NOMO-1 (cell line): ENCODE data around the gene PDLIM7.

Experiments used
- DNase-seq, 2 experiments: peaks; one replicate each; lab custom pipeline; 2025; ENCODE audit not compliant: unreplicated experiment in 2 of 2; lab: John Stamatoyannopoulos, UW

PDLIM7 gene

DNA sequence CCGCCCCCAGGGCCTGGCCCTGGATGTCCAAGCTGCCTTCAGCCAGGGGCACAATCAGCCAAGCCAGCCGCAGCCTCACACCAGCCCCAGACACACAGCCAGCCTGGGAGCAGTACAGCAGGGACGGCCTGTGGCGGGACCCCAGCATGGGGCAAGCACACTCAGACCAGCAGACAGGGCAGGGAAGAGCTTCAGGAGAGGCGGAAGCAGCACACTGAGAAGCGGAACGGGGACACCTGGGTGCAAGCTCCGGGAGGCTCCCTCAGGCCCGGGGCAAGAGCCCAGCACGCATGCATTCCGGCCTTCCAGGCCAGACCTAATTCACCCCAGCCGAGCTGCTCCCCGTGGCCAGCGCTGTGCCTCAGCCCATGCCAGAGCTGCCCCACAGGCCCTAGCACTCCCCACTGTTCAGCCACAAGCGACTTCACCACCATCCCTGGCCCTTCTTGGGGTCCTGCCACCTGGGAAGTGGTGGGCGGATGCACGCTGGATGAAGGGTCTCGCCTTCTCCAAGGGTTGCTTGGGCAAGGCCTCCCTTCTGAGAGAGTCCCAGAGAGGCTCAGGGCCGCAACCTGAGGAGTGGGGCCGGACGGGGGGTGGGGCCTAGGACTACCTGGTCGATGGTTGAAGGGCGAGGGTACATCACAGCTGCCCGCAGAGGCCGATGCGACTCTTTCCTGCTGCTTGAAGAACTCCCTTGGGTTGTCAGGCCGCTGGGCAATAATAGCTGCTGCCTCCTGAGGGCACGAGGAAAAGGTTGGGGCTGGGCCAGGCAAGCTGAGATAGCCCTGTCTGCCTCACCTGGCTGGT lies 37.4 kb downstream of the PDLIM7 start:
- no peak for DNase-seq

DNA sequence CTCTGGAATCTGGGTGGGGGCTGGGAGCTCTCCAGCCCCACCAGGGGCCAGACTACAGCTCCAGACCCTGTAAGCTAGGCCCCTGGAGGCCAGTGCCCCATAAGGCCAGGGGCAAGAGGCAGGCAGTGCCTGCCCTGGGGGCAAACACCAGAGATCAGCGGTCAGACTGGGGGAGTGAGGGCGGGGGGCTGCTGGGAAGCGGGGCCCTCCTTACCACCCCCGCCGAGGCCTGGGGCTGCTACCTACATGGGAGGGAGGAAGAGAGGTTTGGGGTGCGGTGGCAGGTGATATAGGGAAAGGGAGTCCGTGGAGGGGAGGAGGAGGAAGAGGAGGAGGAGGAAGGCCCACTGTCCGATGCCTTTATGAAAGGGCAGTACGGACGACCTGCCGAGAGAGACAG lies 38.0 kb downstream of the PDLIM7 start:
- DNase-seq = no peak

DNA sequence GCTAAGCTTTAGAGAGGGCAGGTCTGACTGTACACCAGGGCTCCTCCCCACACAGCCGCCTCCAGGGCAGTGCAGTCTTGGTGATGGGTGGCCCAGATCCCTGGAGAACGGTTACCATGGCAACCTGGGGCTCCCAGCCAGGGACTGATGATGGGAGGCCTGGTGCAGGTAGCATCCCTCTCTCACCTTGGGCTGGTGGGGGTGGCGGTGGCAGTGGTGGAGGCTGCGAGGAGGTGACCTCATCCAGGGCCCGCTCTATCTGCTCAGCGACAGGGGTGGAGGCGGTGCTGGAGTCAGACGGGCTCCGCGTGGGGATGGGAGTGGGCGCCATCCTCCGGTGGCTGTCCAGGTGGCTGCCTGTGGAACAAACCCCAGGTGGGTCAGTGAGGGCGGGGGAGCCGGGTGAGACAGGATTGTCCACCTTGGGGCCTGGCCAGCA lies 38.5 kb downstream of the PDLIM7 start:
- no peak for DNase-seq

DNA sequence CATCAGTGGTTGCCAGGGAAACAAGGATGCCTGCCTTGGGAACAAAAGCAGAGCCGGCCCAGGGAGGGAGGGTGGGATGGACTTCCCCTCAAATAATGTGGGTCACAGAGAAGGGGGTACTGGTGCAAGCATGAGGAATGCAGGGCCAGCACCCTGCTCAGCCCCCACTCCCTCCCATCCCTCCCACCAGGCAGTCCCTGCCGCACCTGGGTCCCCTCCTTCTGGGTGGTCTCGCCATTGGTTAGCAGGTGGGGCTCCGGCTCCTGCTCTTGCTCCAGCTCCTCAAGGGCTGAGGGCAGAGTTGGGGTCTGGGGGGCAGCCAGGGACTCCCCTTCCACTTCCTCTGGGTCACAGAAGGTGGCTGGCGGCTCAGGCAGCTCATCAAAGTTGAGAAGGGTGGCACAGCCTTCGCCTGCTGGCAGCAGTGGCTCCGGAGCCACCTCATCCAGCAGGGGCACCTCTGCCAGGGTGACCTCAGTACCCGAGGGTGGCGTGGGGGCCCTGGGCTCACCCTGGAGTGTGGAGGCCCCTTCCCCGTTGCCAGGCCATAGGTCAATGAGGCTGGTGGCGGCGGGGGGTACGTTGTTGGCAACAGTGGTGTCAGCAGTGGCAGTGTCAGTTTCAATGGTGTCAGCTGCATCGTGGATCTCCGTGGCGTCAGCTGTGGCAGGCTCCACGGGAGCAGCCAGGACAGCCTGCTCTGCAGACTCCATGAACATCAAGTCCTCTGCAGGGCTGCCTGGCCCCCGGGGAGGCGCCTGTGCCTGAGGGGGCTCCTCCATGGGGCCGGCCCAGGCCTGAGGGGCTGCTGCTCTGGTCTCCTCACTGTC lies 39.3 kb downstream of the PDLIM7 start:
- DNase-seq = no peak

DNA sequence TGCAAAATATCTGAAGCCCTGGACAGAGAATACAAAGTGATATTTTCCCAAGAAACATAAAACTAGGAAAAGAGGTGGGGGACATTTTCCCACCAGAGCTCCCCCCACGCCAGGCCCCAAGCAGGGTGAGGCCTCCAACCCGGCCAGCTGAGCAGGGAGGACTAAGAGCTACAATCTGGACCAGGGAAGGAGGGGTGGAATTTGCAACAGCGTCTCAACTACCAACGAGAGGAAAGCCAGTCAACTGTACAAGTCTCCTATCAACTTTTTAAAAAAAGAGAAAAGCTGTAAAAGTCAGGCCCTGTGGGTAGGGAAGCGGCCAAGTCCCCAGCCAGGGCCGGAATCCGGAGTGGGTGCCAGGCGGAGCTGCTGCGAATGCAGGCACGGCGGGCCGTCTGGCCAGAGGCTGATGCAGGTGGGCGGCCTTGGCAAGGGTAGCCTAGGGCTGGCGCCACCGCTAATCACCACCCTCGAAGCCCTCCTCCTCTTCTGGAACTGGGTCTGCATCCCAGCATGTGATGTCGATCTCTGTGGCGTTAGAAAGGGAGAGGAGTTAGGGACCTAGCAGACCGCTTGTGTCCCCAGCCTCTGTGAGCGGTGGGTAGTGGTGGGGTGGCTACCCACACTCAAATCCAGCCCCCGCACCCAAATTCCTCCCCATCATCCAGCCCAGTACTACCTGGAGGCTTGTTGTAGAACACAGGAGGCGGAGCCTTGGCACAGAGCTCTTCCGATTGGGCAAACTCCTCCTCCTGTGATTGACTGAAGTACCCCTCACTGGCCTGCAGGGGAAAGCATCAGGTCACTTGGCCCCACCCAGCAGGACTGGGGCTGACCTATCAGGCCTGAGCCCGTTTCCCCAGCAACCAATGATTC lies 40.2 kb downstream of the PDLIM7 start:
- DNase-seq = peak; percentile 80 to 88

DNA sequence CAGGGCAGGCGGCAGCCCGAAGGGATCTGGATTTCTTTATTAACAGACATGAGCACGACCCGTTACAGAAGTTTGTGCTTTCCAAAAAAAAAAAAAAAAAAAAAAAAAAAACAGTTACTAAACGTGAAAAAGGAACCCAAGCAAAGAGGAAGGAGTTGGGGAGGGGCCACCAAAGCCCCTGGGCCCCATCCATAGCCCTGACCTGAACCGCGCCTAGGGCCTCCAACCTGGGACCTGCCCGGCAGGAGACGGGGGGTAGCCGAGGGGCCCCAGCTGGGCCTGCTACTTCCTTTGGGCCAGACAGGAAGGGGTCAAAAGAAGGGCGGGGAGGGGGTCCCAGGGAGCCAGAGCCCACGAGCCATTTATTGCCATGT lies 40.8 kb downstream of the PDLIM7 start:
- DNase-seq = no peak

DNA sequence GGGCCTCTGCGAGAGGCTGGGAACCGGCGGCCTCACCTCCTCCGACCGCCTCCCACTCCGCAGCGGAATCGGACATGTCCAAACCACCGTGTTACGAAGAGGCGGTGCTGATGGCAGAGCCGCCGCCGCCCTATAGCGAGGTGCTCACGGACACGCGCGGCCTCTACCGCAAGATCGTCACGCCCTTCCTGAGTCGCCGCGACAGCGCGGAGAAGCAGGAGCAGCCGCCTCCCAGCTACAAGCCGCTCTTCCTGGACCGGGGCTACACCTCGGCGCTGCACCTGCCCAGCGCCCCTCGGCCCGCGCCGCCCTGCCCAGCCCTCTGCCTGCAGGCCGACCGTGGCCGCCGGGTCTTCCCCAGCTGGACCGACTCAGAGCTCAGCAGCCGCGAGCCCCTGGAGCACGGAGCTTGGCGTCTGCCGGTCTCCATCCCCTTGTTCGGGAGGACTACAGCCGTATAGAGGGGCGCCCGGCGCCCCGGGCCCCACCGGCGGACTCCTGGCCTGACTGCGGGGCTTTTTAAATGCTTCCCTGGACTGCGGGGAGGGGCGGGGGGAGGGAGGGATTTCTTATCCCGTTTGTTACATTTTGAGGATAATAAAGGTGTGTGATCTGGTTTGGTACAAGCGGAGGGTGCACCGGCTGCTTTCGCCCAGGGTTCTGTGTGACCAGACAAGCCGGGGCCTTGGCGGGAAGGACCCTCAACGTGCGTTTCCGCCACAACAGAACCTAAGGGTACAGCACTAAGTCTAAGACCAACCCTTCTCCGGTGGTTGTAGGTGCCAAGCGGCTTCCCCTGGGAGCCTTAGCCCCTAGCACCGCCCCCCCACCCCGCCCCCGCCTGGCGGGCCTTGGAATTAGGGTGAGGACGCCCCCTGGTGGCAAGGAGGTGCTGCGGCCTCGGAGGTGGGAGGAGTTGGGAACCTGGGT lies 41.5 kb downstream of the PDLIM7 start:
- peak; percentile 67 to 90 for DNase-seq

DNA sequence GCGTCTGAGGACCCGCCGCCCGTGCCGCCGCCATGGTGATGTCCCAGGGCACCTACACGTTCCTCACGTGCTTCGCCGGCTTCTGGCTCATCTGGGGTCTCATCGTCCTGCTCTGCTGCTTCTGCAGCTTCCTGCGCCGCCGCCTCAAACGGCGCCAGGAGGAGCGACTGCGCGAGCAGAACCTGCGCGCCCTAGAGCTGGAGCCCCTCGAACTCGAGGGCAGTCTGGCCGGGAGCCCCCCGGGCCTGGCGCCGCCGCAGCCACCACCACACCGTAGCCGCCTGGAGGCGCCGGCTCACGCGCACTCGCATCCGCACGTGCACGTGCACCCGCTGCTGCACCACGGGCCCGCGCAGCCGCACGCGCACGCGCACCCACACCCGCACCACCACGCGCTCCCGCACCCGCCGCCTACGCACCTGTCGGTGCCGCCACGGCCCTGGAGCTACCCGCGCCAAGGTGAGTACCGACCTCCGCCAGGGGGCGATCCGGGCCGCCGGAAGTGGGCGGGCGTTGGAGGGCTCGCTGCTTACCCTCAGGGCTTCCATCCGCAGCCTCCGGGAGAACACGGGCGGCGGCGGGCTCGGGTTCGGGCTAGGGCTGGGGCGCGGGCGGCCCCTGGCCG lies 42.3 kb downstream of the PDLIM7 start:
- peak; percentile 63 to 71 for DNase-seq

DNA sequence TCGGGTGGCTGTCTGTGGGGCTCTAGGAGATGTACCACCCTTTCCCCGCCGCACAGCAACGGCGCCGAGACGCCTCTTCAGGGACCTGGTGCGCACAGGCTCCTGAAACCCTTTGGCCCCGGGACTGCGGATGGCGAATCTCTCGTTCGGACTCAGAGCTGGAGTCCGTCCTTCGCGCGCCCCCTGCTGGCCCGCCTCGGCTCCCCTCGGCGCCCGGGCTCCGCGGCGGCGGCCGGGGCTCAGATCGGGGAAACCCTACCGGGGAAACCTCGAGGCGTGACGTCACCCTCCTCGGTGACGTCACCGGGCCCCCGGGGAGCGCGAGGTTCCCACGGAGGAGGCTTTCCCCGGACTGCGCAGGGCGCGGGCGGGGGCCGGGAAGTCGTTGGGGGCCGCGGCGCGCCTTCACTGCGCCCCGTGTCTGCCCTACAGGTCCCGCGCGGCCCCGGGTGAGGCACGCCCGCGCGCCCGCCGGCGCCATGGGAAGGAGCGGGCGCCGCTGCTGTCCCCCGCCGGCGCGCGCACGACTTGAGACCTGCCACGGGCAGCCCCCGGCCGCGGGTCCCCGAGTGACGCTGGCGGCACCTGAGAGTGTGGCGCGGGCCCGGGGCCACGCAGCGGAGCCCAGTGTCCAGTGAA lies 42.9 kb downstream of the PDLIM7 start:
- peak; percentile 82 to 84 for DNase-seq

DNA sequence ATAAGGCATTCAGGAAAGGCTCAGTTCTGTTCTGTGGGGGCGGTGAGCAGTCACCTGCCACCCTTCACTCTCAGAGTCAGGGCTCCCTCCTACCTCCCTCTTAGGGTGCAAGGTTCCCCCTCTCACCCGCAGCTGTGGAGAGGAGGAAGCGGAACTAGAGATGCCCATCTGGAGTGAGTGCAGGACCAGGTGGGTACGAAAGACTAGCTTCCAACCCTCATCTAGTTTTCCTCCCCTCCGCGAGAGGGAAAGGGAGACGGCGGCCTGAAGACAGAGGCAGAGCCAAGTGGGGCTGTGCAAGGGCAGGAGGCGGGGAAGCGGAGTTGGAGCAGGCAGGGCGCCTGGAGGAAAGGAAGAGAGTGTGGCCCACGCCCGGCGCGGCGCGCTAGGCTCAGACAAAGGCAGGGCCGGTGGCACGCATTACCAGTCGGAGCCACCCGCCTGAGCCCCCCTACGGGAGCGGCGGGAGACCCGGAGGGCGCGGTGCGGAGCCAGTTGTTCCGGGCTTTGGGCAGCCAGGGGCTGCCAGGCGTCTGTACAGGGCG lies 43.5 kb downstream of the PDLIM7 start:
- no peak for DNase-seq

DNA sequence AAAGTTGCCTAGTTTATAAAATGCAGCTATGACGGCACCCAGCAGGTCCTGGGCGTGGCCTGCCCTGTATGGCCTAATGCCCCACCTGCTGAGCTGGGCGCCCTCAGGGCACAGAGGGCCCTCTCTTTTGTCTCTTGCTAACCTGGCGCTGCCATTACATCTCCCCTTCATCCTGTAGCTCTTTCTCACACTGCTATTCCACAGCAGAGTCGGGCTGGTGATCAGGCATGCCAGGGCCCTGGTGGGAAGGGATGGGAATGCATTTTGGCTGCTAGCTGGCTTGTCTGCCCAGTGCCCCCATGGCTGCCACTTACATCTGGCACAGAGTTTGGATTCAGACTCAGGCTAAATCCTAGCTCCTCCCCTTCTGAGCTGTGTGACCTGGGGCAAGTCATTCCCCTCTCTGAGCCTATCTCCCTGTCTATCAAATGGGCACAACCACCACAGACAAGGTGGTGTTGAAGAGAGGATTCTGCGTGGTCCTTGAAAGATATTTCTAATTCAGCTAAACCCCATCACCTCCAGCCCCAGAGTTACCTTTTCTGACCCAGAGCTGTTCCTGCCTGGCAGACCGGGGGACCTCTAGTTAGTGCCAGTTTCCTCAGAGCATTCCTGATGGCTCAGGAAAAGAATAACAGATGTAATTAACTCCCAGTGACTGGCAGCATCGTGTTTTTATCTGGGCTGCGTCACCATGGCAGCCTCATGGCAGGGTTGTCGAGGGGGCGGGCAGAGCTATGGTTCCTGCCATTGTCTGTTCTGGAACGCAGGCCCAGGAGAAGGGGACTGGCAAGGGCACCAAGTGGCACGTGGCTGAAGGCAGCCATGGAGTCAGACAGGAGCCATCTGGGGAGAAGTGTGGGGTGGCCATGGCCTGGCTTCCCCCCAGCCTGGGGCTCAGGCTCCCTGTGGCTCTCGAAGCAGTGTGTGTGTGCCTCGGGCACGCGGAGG lies 44.4 kb downstream of the PDLIM7 start:
- DNase-seq = no peak

DNA sequence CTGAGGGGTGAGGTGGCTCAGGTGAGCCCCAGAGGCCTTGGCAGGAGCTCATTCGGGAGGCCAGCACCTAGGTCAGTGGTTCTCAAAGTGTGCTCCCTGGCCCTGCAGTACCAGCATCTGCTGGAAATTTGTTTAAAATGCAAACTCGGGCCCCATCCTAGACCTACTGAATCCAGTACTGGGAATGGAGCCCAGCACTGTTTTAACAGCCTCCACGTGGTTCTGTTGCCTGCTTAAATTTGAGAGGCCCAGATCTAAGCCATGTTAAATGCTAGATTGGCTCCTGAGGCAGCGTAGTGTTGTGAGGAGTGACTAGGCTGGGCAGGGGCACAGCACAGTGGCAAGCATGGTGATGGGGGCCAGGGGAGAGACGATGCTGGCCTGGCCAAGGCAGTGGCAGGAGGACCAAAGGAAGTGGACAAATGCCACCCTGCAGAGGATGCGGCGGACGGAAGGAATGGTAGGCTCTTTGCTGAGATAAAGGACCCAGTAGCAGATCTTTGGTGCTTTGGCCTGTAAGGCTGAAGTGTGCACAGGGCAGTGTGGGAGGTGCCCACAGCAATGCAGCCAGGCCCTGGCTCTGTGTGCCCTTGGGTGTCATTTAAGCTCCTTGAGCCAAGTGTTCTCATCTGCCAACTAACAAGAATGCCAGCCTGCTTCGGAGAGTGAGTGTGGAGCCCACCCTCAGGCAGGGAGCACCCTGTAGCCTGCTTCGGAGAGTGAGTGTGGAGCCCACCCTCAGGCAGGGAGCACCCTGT lies 46.6 kb downstream of the PDLIM7 start:
- no peak for DNase-seq

DNA sequence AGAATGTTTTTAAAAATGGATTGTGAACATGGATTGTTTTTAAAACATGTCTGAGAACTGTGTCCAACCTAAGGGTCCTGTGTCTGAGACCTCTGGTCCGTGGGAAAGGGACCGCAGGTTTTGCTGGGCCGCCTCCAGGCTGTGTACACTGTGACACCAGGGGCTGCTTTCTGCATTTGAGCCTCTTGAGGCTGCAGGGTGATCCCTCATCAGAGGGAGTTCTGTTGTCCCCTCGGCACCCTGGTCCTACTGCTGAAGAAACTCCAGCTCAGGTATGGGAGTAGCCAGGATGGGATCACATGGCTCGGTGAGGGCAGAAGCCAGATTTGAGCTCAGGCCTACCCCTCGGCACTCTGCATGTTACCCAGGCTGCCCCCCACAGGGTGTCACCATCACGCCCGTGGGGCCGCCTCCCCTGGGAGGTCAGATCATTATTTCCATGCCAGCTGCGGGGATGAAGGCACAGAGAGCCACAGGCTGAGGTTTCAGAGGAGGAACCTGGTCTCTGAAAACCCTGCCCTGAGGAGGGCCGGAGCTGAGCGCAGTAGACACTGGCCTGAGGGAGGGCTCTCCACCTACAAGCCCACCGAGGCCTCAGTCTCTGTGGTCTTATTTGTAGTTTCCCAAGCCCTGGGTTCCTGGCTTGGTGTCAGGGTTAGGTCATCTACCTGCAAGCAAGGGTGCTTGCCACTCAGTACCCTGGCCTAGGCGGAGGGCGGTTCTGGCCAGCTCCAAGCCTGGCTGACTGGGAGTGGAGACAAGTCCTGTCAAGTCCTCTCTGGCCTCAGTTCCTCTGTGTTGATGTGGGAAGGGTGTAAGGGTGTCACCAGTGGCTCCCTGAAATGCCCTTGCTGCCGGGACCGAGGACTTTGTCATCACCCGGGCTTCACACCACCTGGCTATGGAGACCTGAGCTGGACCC lies 48.0 kb downstream of the PDLIM7 start:
- DNase-seq = no peak

DNA sequence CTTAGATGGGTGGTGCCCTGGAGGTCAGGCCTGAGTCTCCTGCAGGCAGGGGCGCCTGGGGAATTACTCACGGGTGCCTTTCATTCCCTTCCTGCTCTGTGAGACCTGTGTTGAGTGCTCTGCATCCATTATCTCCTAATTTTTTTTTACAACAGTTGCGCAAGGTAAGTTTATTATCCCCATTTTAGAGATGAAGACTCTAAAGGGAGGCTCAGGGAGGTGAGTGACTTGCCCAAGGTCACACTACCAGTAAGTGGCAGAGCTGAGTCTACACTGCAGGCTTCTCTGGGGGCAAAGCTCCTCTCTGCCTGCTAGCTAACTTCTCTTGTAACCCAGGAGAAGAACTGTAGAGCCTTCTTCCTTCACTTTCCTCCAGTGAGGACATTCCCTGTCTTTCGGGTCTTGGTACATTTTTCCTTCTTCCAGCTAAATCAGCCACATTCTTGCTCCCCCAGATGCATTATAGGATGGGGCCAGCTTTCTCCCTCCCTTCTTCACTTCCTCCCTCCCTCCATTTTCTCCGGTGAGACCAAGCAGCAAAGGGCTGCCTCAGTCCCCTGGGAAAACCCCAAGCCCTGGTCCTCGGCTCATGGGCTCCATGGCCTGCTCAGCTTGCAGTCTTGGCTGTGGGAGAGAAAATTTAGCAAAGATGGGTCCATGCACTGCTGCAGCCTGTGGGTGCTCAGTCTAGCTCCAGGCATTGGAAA lies 49.0 kb downstream of the PDLIM7 start:
- DNase-seq = no peak

DNA sequence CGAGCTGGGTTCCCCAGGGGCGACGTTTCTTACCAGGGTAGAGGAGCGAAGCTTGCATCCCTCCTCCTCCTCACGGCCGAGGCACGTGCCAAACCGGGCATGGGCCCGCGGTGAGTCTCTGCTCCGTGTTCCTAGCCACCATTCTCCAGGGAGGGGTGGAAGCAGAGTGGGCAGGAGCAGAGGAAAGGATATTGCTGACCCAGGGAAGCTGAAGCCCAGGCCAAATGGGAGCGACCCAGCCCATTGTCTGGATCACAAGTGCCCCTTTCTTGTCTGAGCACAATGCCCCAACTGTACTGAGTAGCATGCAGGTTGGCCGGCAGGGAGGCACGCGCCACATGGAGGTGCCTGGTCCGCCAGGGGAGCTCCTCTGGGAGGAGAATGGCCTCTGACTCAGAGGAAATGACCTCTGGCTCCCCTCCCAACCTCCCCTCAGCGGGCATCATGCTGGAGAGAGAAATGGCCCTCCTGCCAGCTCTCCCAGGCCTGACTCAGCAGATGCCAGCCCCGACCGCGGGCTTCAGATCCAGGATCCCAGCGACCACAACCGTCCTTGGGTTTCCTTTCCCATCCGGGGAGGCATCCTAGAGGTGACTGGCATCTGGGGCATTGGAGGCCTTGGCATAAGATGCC lies 49.7 kb downstream of the PDLIM7 start:
- DNase-seq = no peak
